GM12874 (cell line): ENCODE results near the gene NAGLU.

ENCODE experiments used
- CTCF ChIP-seq: IDR thresholded peaks from 2 replicates; pipeline ENCODE4 v1.5.1; 2011; ENCODE audit warnings: low read depth, mild to moderate bottlenecking, control low read depth, low read length, moderate library complexity; ENCODE audit not compliant: insufficient read depth

The NAGLU gene

GRCh38 chr17:42508426-42509165, 27.4 kb upstream of the NAGLU start:
- TF ChIP-seq CTCF: no peak

GRCh38 chr17:42509409-42509808, 26.6 kb upstream of the NAGLU start:
- TF ChIP-seq CTCF: no peak

GRCh38 chr17:42509841-42510240, 26.2 kb upstream of the NAGLU start:
- TF ChIP-seq CTCF: no peak

- TF ChIP-seq CTCF: no peak
Measured at GRCh38 chr17:42512246-42512645, 23.8 kb upstream of the NAGLU start.

GRCh38 chr17:42512733-42513251, 23.2 kb upstream of the NAGLU start:
- no peak for TF ChIP-seq CTCF

- no peak for TF ChIP-seq CTCF
Measured at GRCh38 chr17:42513686-42514085, 22.4 kb upstream of the NAGLU start.

- TF ChIP-seq CTCF: no peak
Measured at GRCh38 chr17:42514279-42514678, 21.8 kb upstream of the NAGLU start.
